ENCODE measurements around the gene LATS2.

Gene LATS2

GRCh38 chr13:21061029-21061763, at the start of gene LATS2:
TSS of gene LATS2 (minus strand) at chr13:21061586. CDS start at chr13:21046026, 15,560 bp downstream.
- H3K36me3 Mint-ChIP-seq: no peaks in the 10 kb centered on the region
- peaks cover 6% of the 10 kb centered on the region for H3K4me1 Mint-ChIP-seq
- H3K9me3 Mint-ChIP-seq: no peaks in the 10 kb centered on the region
- peak within 1 kb of the TSS; percentile 45 for H3K27ac Mint-ChIP-seq
- peak within 1 kb of the TSS; percentile 69 for H3K4me3 Mint-ChIP-seq
- ATAC-seq: peak; percentile 86
- peaks cover 29% of the 10 kb centered on the region for H3K27me3 Mint-ChIP-seq

DNA sequence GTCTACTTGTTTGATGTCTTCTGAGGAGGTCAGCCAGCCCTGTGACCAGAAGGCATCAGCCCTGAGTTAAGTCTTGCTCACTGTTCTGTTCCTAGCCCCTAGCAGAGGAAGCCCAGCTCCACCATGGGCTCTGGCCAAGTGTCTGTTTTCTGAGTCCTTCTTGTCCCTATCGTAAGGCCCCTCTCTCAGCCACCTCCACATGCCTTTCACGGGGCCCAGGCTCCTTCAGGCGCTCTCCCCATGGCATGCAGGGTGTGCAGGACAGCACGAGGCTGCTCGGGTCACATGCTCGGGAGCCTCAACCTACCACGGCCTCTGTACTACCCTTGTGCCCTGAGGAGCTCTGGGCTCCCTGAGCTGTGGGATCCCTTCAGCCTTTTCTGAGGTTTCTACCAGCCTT, 47.8 kb upstream of the LATS2 start:
- ATAC-seq: no peak
- H3K36me3 Mint-ChIP-seq: no peaks in the 10 kb centered on the region
- H3K27ac Mint-ChIP-seq: no peak overlapping the region
- no peaks in the 10 kb centered on the region for H3K27me3 Mint-ChIP-seq
- H3K9me3 Mint-ChIP-seq: no peaks in the 10 kb centered on the region
- H3K4me3 Mint-ChIP-seq: no peak overlapping the region
- H3K4me1 Mint-ChIP-seq: no peaks in the 10 kb centered on the region

- H3K27me3 Mint-ChIP-seq: no peaks in the 10 kb centered on the region
- no peaks in the 10 kb centered on the region for H3K9me3 Mint-ChIP-seq
- H3K36me3 Mint-ChIP-seq: no peaks in the 10 kb centered on the region
- no peak overlapping the region for H3K4me3 Mint-ChIP-seq
- H3K27ac Mint-ChIP-seq: no peak overlapping the region
- no peak for ATAC-seq
- H3K4me1 Mint-ChIP-seq: no peaks in the 10 kb centered on the region
Measured at GRCh38 chr13:21106089-21106488, 44.7 kb upstream of the LATS2 start.

GRCh38 chr13:21104199-21105019, 43.0 kb upstream of the LATS2 start:
- Mint-ChIP-seq H3K9me3 (no peaks in the 10 kb centered on the region), H3K4me1 (no peaks in the 10 kb centered on the region), H3K36me3 (no peaks in the 10 kb centered on the region), H3K4me3 (no peak overlapping the region), H3K27me3 (no peaks in the 10 kb centered on the region), H3K27ac (no peak overlapping the region)
- no peak for ATAC-seq

- H3K9me3 Mint-ChIP-seq: no peaks in the 10 kb centered on the region
- H3K27ac Mint-ChIP-seq: no peak overlapping the region
- no peak for ATAC-seq
- no peaks in the 10 kb centered on the region for H3K36me3 Mint-ChIP-seq
- no peak overlapping the region for H3K4me3 Mint-ChIP-seq
- H3K4me1 Mint-ChIP-seq: no peaks in the 10 kb centered on the region
- no peaks in the 10 kb centered on the region for H3K27me3 Mint-ChIP-seq
Measured at GRCh38 chr13:21101865-21102576, 40.6 kb upstream of the LATS2 start.

DNA sequence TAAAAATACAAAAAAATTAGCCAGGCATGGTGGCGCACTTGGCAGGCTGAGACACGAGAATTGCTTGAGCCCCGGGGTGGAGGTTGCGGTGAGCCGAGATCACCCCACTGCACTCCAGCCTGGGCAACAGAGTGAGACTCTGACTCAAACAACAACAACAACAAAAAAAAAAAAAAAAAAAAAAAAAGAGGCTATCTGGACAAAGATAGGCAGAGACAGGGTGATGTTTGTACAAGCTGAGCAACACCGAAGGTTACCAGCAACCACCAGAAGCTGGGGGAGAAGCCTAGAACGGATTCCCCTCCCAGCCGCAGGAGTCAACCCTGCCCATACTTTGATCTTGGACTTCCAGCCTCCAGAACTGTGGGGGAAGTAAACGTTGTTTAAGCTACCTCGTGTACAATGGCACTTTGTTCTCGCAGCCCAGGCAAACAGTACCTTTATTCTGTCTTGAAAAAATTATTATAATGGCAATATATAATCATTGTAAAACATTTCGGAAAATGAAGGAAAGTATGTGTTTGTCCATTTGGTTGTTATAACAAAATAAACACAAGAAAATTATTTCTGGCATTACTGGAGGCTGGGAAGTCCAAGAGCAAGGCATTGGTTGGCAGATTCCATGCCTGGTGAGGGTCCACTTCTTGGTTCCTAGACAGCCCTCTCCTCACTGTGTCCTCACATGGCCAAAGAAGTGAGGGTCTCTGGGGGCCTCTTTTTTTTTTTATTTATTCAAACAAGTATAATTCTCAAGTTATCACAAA, 39.8 kb upstream of the LATS2 start:
- no peak overlapping the region for H3K27ac Mint-ChIP-seq
- H3K9me3 Mint-ChIP-seq: no peaks in the 10 kb centered on the region
- no peak overlapping the region for H3K4me3 Mint-ChIP-seq
- no peak for ATAC-seq
- no peaks in the 10 kb centered on the region for H3K36me3 Mint-ChIP-seq
- no peaks in the 10 kb centered on the region for H3K27me3 Mint-ChIP-seq
- no peaks in the 10 kb centered on the region for H3K4me1 Mint-ChIP-seq

GRCh38 chr13:21100211-21100610, 38.8 kb upstream of the LATS2 start:
- Mint-ChIP-seq H3K27ac (no peak overlapping the region), H3K4me3 (no peak overlapping the region), H3K27me3 (no peaks in the 10 kb centered on the region), H3K36me3 (no peaks in the 10 kb centered on the region), H3K4me1 (no peaks in the 10 kb centered on the region), H3K9me3 (no peaks in the 10 kb centered on the region)
- ATAC-seq: no peak

- H3K27me3 Mint-ChIP-seq: no peaks in the 10 kb centered on the region
- H3K4me3 Mint-ChIP-seq: no peak overlapping the region
- no peaks in the 10 kb centered on the region for H3K36me3 Mint-ChIP-seq
- no peak overlapping the region for H3K27ac Mint-ChIP-seq
- ATAC-seq: no peak
- H3K4me1 Mint-ChIP-seq: no peaks in the 10 kb centered on the region
- H3K9me3 Mint-ChIP-seq: no peaks in the 10 kb centered on the region
Measured at GRCh38 chr13:21095311-21095710, 33.9 kb upstream of the LATS2 start.

- H3K9me3 Mint-ChIP-seq: no peaks in the 10 kb centered on the region
- H3K36me3 Mint-ChIP-seq: no peaks in the 10 kb centered on the region
- H3K4me3 Mint-ChIP-seq: no peak overlapping the region
- H3K27ac Mint-ChIP-seq: no peak overlapping the region
- peaks cover 18% of the 10 kb centered on the region for H3K27me3 Mint-ChIP-seq
- H3K4me1 Mint-ChIP-seq: no peaks in the 10 kb centered on the region
- no peak for ATAC-seq
Measured at GRCh38 chr13:21089830-21090229, 28.4 kb upstream of the LATS2 start.

DNA sequence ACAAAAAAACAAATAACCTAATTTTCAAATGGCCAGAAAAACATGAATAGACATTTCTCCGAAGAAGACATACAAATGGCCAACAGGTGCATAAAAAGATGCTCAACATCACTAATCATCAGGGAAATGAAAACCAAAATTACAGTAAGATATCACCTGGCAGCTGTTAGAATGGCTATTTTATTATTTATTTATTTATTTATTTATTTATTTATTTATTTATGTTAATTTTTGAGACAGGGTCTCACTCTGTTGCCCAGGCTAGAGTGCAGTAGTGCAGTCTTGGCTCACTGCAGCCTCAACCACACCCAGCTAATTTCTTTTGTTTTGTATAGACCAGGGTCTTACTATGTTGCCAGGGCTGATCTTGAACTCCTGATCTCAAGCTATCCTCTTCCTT, 27.1 kb upstream of the LATS2 start:
- ATAC-seq: no peak
- Mint-ChIP-seq H3K27ac (no peak overlapping the region), H3K4me1 (no peaks in the 10 kb centered on the region), H3K9me3 (no peaks in the 10 kb centered on the region), H3K4me3 (no peak overlapping the region), H3K27me3 (peaks cover 25% of the 10 kb centered on the region), H3K36me3 (no peaks in the 10 kb centered on the region)

DNA sequence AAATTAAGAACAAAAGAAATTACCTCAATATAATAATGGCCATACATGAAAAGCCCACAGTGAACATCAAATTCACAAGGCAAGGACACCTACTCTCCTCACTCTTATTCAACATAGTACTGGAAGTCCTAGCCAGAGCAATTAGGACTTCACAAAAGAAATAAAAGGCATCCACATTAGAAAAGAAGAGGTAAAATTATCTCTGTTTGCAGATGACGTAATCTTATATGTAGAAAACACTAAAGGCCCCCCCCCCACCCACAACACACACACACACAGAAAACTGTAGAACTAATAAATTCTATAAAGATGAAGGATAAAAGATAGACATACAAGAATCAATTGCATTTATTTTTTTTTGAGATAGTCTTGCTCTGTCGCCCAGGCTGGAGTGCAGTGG, 25.5 kb upstream of the LATS2 start:
- Mint-ChIP-seq H3K36me3 (no peaks in the 10 kb centered on the region), H3K4me3 (no peak overlapping the region), H3K9me3 (no peaks in the 10 kb centered on the region), H3K27ac (no peak overlapping the region), H3K4me1 (no peaks in the 10 kb centered on the region), H3K27me3 (peaks cover 25% of the 10 kb centered on the region)
- ATAC-seq: no peak

GRCh38 chr13:21081926-21082325, 20.5 kb upstream of the LATS2 start:
- no peak for ATAC-seq
- no peak overlapping the region for H3K27ac Mint-ChIP-seq
- H3K9me3 Mint-ChIP-seq: no peaks in the 10 kb centered on the region
- H3K4me1 Mint-ChIP-seq: no peaks in the 10 kb centered on the region
- no peak overlapping the region for H3K4me3 Mint-ChIP-seq
- H3K36me3 Mint-ChIP-seq: no peaks in the 10 kb centered on the region
- peaks cover 45% of the 10 kb centered on the region for H3K27me3 Mint-ChIP-seq

DNA sequence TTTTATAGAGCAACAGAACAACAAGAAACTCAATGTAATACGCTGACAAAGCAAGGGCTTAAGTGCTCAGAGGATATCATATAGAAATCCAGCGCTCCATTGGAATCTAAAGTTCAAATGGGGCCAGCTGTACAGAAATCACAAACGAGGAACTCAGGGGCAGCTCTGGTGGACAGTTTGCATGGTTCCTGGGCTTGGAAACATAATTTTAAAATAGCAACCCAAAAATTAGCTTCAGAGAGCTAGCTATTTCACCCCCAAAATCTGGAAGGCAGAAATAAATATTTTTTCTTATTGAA, 19.2 kb upstream of the LATS2 start:
- Mint-ChIP-seq H3K4me1 (no peaks in the 10 kb centered on the region), H3K4me3 (no peak overlapping the region), H3K36me3 (no peaks in the 10 kb centered on the region), H3K27me3 (peaks cover 41% of the 10 kb centered on the region), H3K9me3 (no peaks in the 10 kb centered on the region), H3K27ac (no peak overlapping the region)
- ATAC-seq: no peak

DNA sequence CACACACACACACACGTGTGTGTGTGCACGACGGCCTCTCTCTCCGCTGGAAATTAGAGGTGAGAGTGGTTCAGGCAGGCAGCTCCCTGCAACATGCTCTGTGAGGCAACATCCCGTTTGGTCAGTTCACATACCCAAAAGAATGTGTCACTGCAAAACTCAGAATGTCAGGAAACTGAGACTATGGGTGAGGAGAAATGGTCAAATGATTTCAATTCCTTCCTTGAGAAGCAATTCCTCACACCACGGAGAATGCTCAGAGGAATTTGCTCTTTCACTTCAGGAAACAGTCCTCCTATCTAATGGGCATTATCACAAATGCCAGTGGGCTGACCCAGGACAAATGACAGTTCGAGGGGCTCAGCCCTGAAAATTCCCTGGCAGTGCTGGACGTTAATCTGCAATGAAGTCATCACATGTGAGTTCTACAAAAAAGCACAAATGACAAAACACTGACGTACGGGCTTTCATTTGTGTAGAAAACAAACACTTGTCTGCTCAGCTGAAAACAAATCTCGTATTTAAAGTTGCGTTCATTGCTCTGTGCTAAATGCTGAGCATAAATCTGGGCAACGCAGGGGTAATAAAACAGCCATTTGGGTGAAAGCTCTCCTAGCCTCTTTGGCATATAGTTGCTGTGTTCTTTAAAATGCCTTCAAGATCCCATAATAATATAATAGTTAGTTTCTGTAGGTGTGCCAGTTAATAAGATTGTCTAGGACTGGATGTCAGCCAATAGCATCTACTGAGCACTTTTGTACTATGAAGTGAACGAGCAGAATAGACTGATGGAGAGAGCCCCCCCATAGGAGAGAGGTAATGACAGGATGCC, 18.6 kb upstream of the LATS2 start:
- Mint-ChIP-seq H3K9me3 (no peaks in the 10 kb centered on the region), H3K27ac (no peak overlapping the region), H3K4me3 (no peak overlapping the region), H3K4me1 (peaks cover 6% of the 10 kb centered on the region), H3K36me3 (no peaks in the 10 kb centered on the region), H3K27me3 (peaks cover 41% of the 10 kb centered on the region)
- ATAC-seq: no peak

Measured in stimulated activated memory B cell treated with anti-CD40 and anti-IgM and Interleukin-4, amounts not matched to agents 10 μg/mL and 1 μg/mL and 100 μg/mL, for 72 hours (primary cell).